GM12878 (cell line): ENCODE data around the gene TDRD3. TPM values are rescaled to one million over a fixed set of nuclear protein-coding genes. Genes with fewer than 3 reads are reported as not detected.

Experiments
- ATAC-seq: fragments of 200-7000 bp; cut with Tn5 transposase; 3 replicates; pipeline ENCODE4 v1.9.1; 2020; ENCODE audit warnings: mild to moderate bottlenecking, moderate library complexity
- BruUV-seq: library from RNA; stranded (reverse); fragments of 400-500 nt; replicated peaks from 2 replicates; lab custom pipeline; 2021; lab: Mats Ljungman, UMichigan
- CTCF ChIA-PET: fragments of 300-600 bp; sonication (Branson Sonifier 250); formaldehyde crosslinking; extraction: SDS; loops from one replicate; lab custom pipeline; 2021; ENCODE audit warnings: inconsistent platforms; lab: Yijun Ruan, JAX
- POLR2A ChIA-PET: fragments of 350-600 bp; formaldehyde crosslinking; extraction: SDS; loops from one replicate; lab custom pipeline; 2021; ENCODE audit warnings: inconsistent platforms; lab: Charles Lee
- RAD21 ChIA-PET: fragments of 300-600 bp; sonication (Branson Sonifier 250); formaldehyde crosslinking; loops from one replicate; lab custom pipeline; 2023; ENCODE audit warnings: antibody characterized with exemption; ENCODE audit not compliant: unreplicated experiment; lab: Charles Lee
- SMC1A ChIA-PET: fragments of 300-600 bp; sonication (Branson Sonifier 250); formaldehyde crosslinking; loops from one replicate; lab custom pipeline; 2023; ENCODE audit not compliant: unreplicated experiment, uncharacterized antibody; lab: Charles Lee
- DNase-seq: peaks from one replicate; pipeline ENCODE4 v3.0.0-alpha.2; 2011; ENCODE audit warnings: low read depth, low spot score
- FAIRE-seq: peaks from 3 replicates; lab custom pipeline; 2011; peaks lifted over from hg19 to GRCh38; lab: Jason Lieb, UNC
- H2AFZ ChIP-seq: 2 replicates; pipeline ENCODE4 v1.6.0; 2011; ENCODE audit warnings: low read depth, low read length, control low read depth; ENCODE audit not compliant: control insufficient read depth
- H3K27ac ChIP-seq: 2 replicates; pipeline ENCODE4 v1.5.1; 2011; ENCODE audit warnings: control low read depth; ENCODE audit not compliant: control insufficient read depth, insufficient read depth
- H3K27me3 ChIP-seq, 2 experiments: replicated peaks in 1 of 2; 2 replicates each; pipeline versions ENCODE4 v1.6.0 to v1.6.1; 2011; ENCODE audit warnings: low read length in 1 of 2; ENCODE audit not compliant: control insufficient read depth in 2 of 2, insufficient read depth in 2 of 2
- H3K36me3 ChIP-seq, 2 experiments: 2 replicates each; pipeline ENCODE4 v1.5.1; 2011; ENCODE audit warnings: low read length in 1 of 2; ENCODE audit not compliant: control insufficient read depth in 2 of 2, insufficient read depth in 2 of 2
- H3K4me1 ChIP-seq: 2 replicates; pipeline ENCODE4 v1.6.1; 2011; ENCODE audit warnings: mild to moderate bottlenecking, low read length, moderate library complexity, mixed read lengths; ENCODE audit not compliant: control insufficient read depth, insufficient read depth
- H3K4me2 ChIP-seq: 2 replicates; pipeline ENCODE4 v1.6.0; 2011; ENCODE audit warnings: control low read depth; ENCODE audit not compliant: control insufficient read depth, insufficient read depth
- H3K4me3 ChIP-seq: fragments of 200-600 bp; sonication (generic); 2 replicates; pipeline ENCODE4 v1.5.1; 2016
- H3K79me2 ChIP-seq: 2 replicates; pipeline ENCODE4 v1.6.0; 2011; ENCODE audit warnings: low read length; ENCODE audit not compliant: control insufficient read depth, insufficient read depth
- H3K9ac ChIP-seq: 2 replicates; pipeline ENCODE4 v1.8.0; 2011; ENCODE audit warnings: low read length, control low read depth, mixed read lengths; ENCODE audit not compliant: control insufficient read depth, insufficient read depth
- H3K9me3 ChIP-seq: replicated peaks from 3 replicates; pipeline ENCODE4 v1.5.1; 2011; ENCODE audit warnings: mild to moderate bottlenecking, low read length; ENCODE audit not compliant: control insufficient read depth, insufficient read depth
- H4K20me1 ChIP-seq: 2 replicates; pipeline ENCODE4 v1.6.0; 2011; ENCODE audit not compliant: control insufficient read depth, insufficient read depth
- CBFB ChIP-seq: IDR thresholded peaks from 2 replicates; pipeline ENCODE4 v1.6.1; 2016; ENCODE audit warnings: antibody characterized with exemption, low read depth
- CEBPZ ChIP-seq: fragments of 150-350 bp; IDR thresholded peaks from 2 replicates; pipeline ENCODE4 v1.6.1; 2016; ENCODE audit warnings: low read depth, low read length
- CHD4 ChIP-seq: fragments of 200-600 bp; sonication (generic); IDR thresholded peaks from 2 replicates; pipeline ENCODE4 v1.6.1; 2016; ENCODE audit warnings: mild to moderate bottlenecking
- CREM ChIP-seq: IDR thresholded peaks from 2 replicates; pipeline ENCODE4 v1.6.1; 2014; ENCODE audit warnings: antibody characterized with exemption, low read depth
- EGR1 ChIP-seq, 2 experiments: IDR thresholded peaks; 1 replicate in 1 of 2; 2 replicates in 1 of 2; pipeline ENCODE4 v1.6.1; 2011 to 2012; ENCODE audit warnings: low read depth in 2 of 2, low read length in 2 of 2, borderline replicate concordance in 1 of 2, mild to moderate bottlenecking in 1 of 2, moderate library complexity in 1 of 2
- ESRRA ChIP-seq: IDR thresholded peaks from 2 replicates; pipeline ENCODE4 v1.6.1; 2012; ENCODE audit warnings: mild to moderate bottlenecking, low read length, improper control_type of control experiment
- ETV6 ChIP-seq, 2 experiments: fragments of 450-650 bp in 1 of 2; IDR thresholded peaks in 1 of 2; conservative IDR thresholded peaks in 1 of 2; 2 replicates each; pipeline ENCODE4 v1.6.1; 2014; ENCODE audit warnings: antibody characterized with exemption in 1 of 2, borderline replicate concordance in 1 of 2, low read depth in 1 of 2, mild to moderate bottlenecking in 1 of 2, moderate library complexity in 1 of 2
- IKZF2 ChIP-seq, 2 experiments: fragments of 450-650 bp; IDR thresholded peaks; 2 replicates each; pipeline ENCODE4 v1.6.1; 2017; ENCODE audit warnings: mild to moderate bottlenecking in 2 of 2, moderate library complexity in 2 of 2
- IRF3 ChIP-seq: fragments of 450-650 bp; IDR thresholded peaks from 2 replicates; pipeline ENCODE4 v1.6.1; 2014; ENCODE audit warnings: mild to moderate bottlenecking
- RCOR1 ChIP-seq: conservative IDR thresholded peaks from 2 replicates; pipeline ENCODE4 v1.6.1; 2012; ENCODE audit warnings: low read depth, low read length, improper control_type of control experiment
- TCF7 ChIP-seq: IDR thresholded peaks from 2 replicates; pipeline ENCODE4 v1.6.1; 2014; ENCODE audit warnings: antibody characterized with exemption, borderline replicate concordance
- WGBS: methylation state at CpG from one replicate; pipeline ENCODE4 v1.1.6; 2016; ENCODE audit warnings: low lambda C conversion rate; ENCODE audit not compliant: insufficient replicate concordance, insufficient coverage; ENCODE audit errors: missing lambda C conversion rate; 5-methylcytosine and 5-hydroxymethylcytosine counted together
- in situ Hi-C: fragments of 300-500 bp; cut with MboI; formaldehyde crosslinking; loops from 9 replicates; pipeline ENCODE4 v1.14.3; 2018; ENCODE audit warnings: mixed read lengths
- intact Hi-C: fragments of 100-400 bp; cut with micrococcal nuclease; formaldehyde crosslinking; loops from one replicate; pipeline ENCODE4 v1.14.2; 2022; ENCODE audit not compliant: unreplicated experiment
- polyA plus RNA-seq, 11 experiments: library from polyadenylated mRNA; depleted of rRNA in 4 of 11; unstranded in 6 of 11; stranded (reverse) in 5 of 11; fragments of >200 nt; fragmentation: Nextera tagmentation in 4 of 11; fragmentation: Illumina TruSeq in 1 of 11; extraction: Ambion mirVana in 4 of 11; extraction: Trizol in 1 of 11; gene quantifications; 1 replicate in 1 of 11; 2 replicates in 10 of 11; pipeline versions ENCODE4 v1.2.1 to v1.2.3, GENCODE V29; 2011 to 2016; ENCODE audit warnings: inconsistent platforms in 2 of 11, missing spikeins in 2 of 11, low read depth in 1 of 11
- total RNA-seq, 4 experiments: library from RNA; depleted of rRNA in 3 of 4; stranded (reverse); fragments of >200 nt in 3 of 4; fragmentation: Illumina TruSeq in 1 of 4; extraction: Trizol in 1 of 4; gene quantifications; 2 replicates each; pipeline versions ENCODE4 v1.2.1 to v1.2.3, GENCODE V29; 2013 to 2021
- TF ChIP-seq, protein P1 (sequence below): IDR thresholded peaks from 2 replicates; pipeline ENCODE4 v1.6.1; 2012; ENCODE audit warnings: low read length, inconsistent platforms

The TDRD3 gene
- total and polyA plus RNA-seq, 10 of the 15 experiments (the other 5 are each of a cell fraction or from before 2014, with no cell fraction given): 8.4 to 27.9 (median 15.8) TPM

- TF ChIP-seq ETV6 (conservative IDR thresholded peaks at IDR 0.05 in 1 of 2, IDR thresholded peaks at IDR 0.05 in 1 of 2; ENCODE audit: borderline replicate concordance in 1 of 2, low read depth in 1 of 2) (no peak), EGR1 (IDR thresholded peaks at IDR 0.05; ENCODE audit: borderline replicate concordance in 1 of 2, low read depth in 2 of 2, low read length in 2 of 2) (no peak), IKZF2 (IDR thresholded peaks at IDR 0.05) (no peak), CEBPZ (no peak), CBFB (no peak), CREM (no peak), TCF7 (no peak), ESRRA (no peak), CHD4 (no peak), RCOR1 (no peak), IRF3 (no peak)
- TF ChIP-seq, protein P1, sequence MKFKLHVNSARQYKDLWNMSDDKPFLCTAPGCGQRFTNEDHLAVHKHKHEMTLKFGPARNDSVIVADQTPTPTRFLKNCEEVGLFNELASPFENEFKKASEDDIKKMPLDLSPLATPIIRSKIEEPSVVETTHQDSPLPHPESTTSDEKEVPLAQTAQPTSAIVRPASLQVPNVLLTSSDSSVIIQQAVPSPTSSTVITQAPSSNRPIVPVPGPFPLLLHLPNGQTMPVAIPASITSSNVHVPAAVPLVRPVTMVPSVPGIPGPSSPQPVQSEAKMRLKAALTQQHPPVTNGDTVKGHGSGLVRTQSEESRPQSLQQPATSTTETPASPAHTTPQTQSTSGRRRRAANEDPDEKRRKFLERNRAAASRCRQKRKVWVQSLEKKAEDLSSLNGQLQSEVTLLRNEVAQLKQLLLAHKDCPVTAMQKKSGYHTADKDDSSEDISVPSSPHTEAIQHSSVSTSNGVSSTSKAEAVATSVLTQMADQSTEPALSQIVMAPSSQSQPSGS: no peak
- CTCF ChIA-PET: no interaction called here
- no peaks in the 10 kb centered on the region for H4K20me1 ChIP-seq
- intact Hi-C loops (no loop called here), in situ Hi-C loops (no loop called here)
- WGBS: 99% methylated on average over 5 of the region's 5 CpGs
- H3K9me3 ChIP-seq: no peaks in the 10 kb centered on the region
- H3K4me1 ChIP-seq: no peaks in the 10 kb centered on the region
- SMC1A ChIA-PET: no interaction called here
- POLR2A ChIA-PET: no interaction called here
- H3K36me3 ChIP-seq: no peaks in the 10 kb centered on the region
- no peaks in the 10 kb centered on the region for H3K79me2 ChIP-seq
- RAD21 ChIA-PET: no interaction called here
- no peak overlapping the region for H3K4me3 ChIP-seq
- H3K27me3 ChIP-seq: no peaks in the 10 kb centered on the region
- H3K27ac ChIP-seq: no peak overlapping the region
- no peak overlapping the region for H3K9ac ChIP-seq
- ATAC-seq (no peak), DNase-seq (no peak), FAIRE-seq (no peak)
- H3K4me2 ChIP-seq: no peak overlapping the region
- no TSS peak for BruUV-seq
- H2AFZ ChIP-seq: no peak overlapping the region
These were observed 177.7 kb downstream of the TDRD3 start for GRCh38 chr13:60574735-60575134.
